Mesothelial cell of epicardium (in vitro differentiated cells): ENCODE data around the gene IFNG-AS1. TPM values are rescaled to one million over a fixed set of nuclear protein-coding genes. Genes with fewer than 3 reads are reported as not detected.

Source experiments
- DNase-seq, 2 experiments: peaks; one replicate each; pipeline ENCODE4 v3.0.0; 2021; ENCODE audit warnings: low spot score in 2 of 2; ENCODE audit not compliant: unreplicated experiment in 2 of 2
- H3K27ac Mint-ChIP-seq: 2 replicates; pipeline ENCODE4 v1.8.0; 2021; ENCODE audit warnings: mixed read lengths
- H3K27me3 Mint-ChIP-seq: 2 replicates; pipeline ENCODE4 v1.8.0; 2021; ENCODE audit warnings: low read depth, mixed read lengths
- H3K36me3 Mint-ChIP-seq: 2 replicates; pipeline ENCODE4 v1.8.0; 2021; ENCODE audit warnings: mixed read lengths
- H3K4me1 Mint-ChIP-seq: 2 replicates; pipeline ENCODE4 v1.8.0; 2021; ENCODE audit warnings: mixed read lengths
- H3K4me3 Mint-ChIP-seq: 2 replicates; pipeline ENCODE4 v1.8.0; 2021; ENCODE audit warnings: mild to moderate bottlenecking, moderate library complexity, mixed read lengths
- H3K9me3 Mint-ChIP-seq: 2 replicates; pipeline ENCODE4 v1.8.0; 2021; ENCODE audit warnings: mixed read lengths
- total RNA-seq: library from RNA; stranded (reverse); gene quantifications from 3 replicates; pipeline ENCODE4 v1.2.1, GENCODE V29; 2021
- TF ChIP-seq, protein P1 (sequence below): fragments of 200-600 bp; sonication (generic); IDR thresholded peaks from one replicate; pipeline ENCODE4 v1.5.0; 2021; ENCODE audit warnings: antibody characterized with exemption; ENCODE audit not compliant: unreplicated experiment

Gene IFNG-AS1
- total RNA-seq, 1 donor from 2014 or later = not detected

DNA sequence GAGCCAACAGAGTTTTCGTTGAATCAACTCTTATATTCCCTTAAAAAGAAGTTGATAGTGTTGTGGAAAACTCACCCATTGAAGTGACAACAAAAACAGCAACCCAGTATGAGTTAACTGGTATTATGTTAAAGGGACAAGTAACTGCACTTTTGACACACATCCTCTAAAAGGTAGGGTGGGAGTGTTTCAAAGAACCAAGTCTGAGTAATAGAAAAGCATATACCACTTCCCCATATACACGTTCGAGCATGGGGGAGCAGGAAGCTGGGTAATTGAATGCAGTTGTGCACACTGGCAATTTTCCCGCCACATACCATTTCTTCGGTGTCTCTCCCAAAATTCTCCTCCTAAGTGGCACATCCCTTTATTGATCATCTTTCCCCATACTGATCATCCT lies 31.5 kb downstream of the IFNG-AS1 start:
- DNase-seq = no peak
- no peaks in the 10 kb centered on the region for H3K27me3 Mint-ChIP-seq
- TF ChIP-seq, protein P1, sequence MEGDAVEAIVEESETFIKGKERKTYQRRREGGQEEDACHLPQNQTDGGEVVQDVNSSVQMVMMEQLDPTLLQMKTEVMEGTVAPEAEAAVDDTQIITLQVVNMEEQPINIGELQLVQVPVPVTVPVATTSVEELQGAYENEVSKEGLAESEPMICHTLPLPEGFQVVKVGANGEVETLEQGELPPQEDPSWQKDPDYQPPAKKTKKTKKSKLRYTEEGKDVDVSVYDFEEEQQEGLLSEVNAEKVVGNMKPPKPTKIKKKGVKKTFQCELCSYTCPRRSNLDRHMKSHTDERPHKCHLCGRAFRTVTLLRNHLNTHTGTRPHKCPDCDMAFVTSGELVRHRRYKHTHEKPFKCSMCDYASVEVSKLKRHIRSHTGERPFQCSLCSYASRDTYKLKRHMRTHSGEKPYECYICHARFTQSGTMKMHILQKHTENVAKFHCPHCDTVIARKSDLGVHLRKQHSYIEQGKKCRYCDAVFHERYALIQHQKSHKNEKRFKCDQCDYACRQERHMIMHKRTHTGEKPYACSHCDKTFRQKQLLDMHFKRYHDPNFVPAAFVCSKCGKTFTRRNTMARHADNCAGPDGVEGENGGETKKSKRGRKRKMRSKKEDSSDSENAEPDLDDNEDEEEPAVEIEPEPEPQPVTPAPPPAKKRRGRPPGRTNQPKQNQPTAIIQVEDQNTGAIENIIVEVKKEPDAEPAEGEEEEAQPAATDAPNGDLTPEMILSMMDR = no peak
- H3K36me3 Mint-ChIP-seq = no peaks in the 10 kb centered on the region
- H3K4me1 Mint-ChIP-seq = no peaks in the 10 kb centered on the region
- H3K9me3 Mint-ChIP-seq = peaks cover 3% of the 10 kb centered on the region
- no peak overlapping the region for H3K27ac Mint-ChIP-seq
- no peak overlapping the region for H3K4me3 Mint-ChIP-seq

GRCh38 chr12:68028647-68029046 lies 39.4 kb downstream of the IFNG-AS1 start:
- no peak overlapping the region for H3K27ac Mint-ChIP-seq
- no peak for DNase-seq
- no peak overlapping the region for H3K4me3 Mint-ChIP-seq
- H3K27me3 Mint-ChIP-seq = no peaks in the 10 kb centered on the region
- H3K36me3 Mint-ChIP-seq = no peaks in the 10 kb centered on the region
- TF ChIP-seq, protein P1 = no peak
- H3K4me1 Mint-ChIP-seq = no peaks in the 10 kb centered on the region
- H3K9me3 Mint-ChIP-seq = no peaks in the 10 kb centered on the region

- no peak overlapping the region for H3K27ac Mint-ChIP-seq
- DNase-seq = no peak
- H3K4me3 Mint-ChIP-seq = no peak overlapping the region
- no peaks in the 10 kb centered on the region for H3K4me1 Mint-ChIP-seq
- H3K27me3 Mint-ChIP-seq = no peaks in the 10 kb centered on the region
- TF ChIP-seq, protein P1 = no peak
- H3K36me3 Mint-ChIP-seq = no peaks in the 10 kb centered on the region
- H3K9me3 Mint-ChIP-seq = peaks cover 2% of the 10 kb centered on the region
These were observed 41.0 kb downstream of the IFNG-AS1 start for GRCh38 chr12:68030248-68030647.

- no peak overlapping the region for H3K27ac Mint-ChIP-seq
- peaks cover 3% of the 10 kb centered on the region for H3K9me3 Mint-ChIP-seq
- H3K36me3 Mint-ChIP-seq = no peaks in the 10 kb centered on the region
- H3K27me3 Mint-ChIP-seq = no peaks in the 10 kb centered on the region
- no peaks in the 10 kb centered on the region for H3K4me1 Mint-ChIP-seq
- no peak overlapping the region for H3K4me3 Mint-ChIP-seq
- TF ChIP-seq, protein P1 = no peak
- no peak for DNase-seq
These were observed 41.9 kb downstream of the IFNG-AS1 start for GRCh38 chr12:68031174-68031573.

GRCh38 chr12:68031881-68032739 lies 42.9 kb downstream of the IFNG-AS1 start:
- Mint-ChIP-seq H3K36me3 (no peaks in the 10 kb centered on the region), H3K9me3 (peaks cover 3% of the 10 kb centered on the region), H3K4me3 (no peak overlapping the region), H3K4me1 (no peaks in the 10 kb centered on the region), H3K27me3 (no peaks in the 10 kb centered on the region), H3K27ac (no peak overlapping the region)
- no peak for DNase-seq
- TF ChIP-seq, protein P1 = no peak
